Measurements from ENCODE around the gene ABCA13. TPM values are rescaled to one million over a fixed set of nuclear protein-coding genes. Genes with fewer than 3 reads are reported as not detected.

ABCA13 gene
- total RNA-seq, 1 donor from 2014 or later, result not detected

- intact Hi-C loops (cut with micrococcal nuclease), result no loop called here
- Histone ChIP-seq H3K36me3 (no peaks in the 10 kb centered on the region), H3K27ac (replicated peaks) (no peak overlapping the region), H3K9me3 (replicated peaks) (no peaks in the 10 kb centered on the region), H3K4me1 (no peaks in the 10 kb centered on the region), H3K4me3 (no peak overlapping the region), H3K27me3 (ENCODE audit: low read depth) (no peaks in the 10 kb centered on the region)
- no peak for DNase-seq
- no peak for TF ChIP-seq CTCF (IDR thresholded peaks at IDR 0.05; ENCODE audit: borderline replicate concordance)
These were observed 301.4 kb downstream of the ABCA13 start for GRCh38 chr7:48472640-48473039.

- Histone ChIP-seq H3K4me3 (no peak overlapping the region), H3K4me1 (no peaks in the 10 kb centered on the region), H3K36me3 (no peaks in the 10 kb centered on the region), H3K27me3 (ENCODE audit: low read depth) (no peaks in the 10 kb centered on the region), H3K9me3 (replicated peaks) (no peaks in the 10 kb centered on the region), H3K27ac (replicated peaks) (no peak overlapping the region)
- DNase-seq, result no peak
- no peak for TF ChIP-seq CTCF (IDR thresholded peaks at IDR 0.05; ENCODE audit: borderline replicate concordance)
- intact Hi-C loops (cut with micrococcal nuclease), result no loop called here
These were observed 302.1 kb downstream of the ABCA13 start for GRCh38 chr7:48473205-48473865.

- no peaks in the 10 kb centered on the region for H3K36me3 ChIP-seq
- no peak overlapping the region for H3K4me3 ChIP-seq
- no peaks in the 10 kb centered on the region for H3K9me3 ChIP-seq (replicated peaks)
- TF ChIP-seq CTCF (IDR thresholded peaks at IDR 0.05; ENCODE audit: borderline replicate concordance), result no peak
- no peaks in the 10 kb centered on the region for H3K27me3 ChIP-seq (ENCODE audit: low read depth)
- no peaks in the 10 kb centered on the region for H3K4me1 ChIP-seq
- intact Hi-C loops (cut with micrococcal nuclease), result no loop called here
- DNase-seq, result no peak
- H3K27ac ChIP-seq (replicated peaks), result no peak overlapping the region
These were observed 310.0 kb downstream of the ABCA13 start for GRCh38 chr7:48481235-48481634.

GRCh38 chr7:48497521-48497920, 326.3 kb downstream of the ABCA13 start:
- no peak for DNase-seq
- intact Hi-C loops (cut with micrococcal nuclease), result no loop called here

GRCh38 chr7:48502021-48502420, 330.8 kb downstream of the ABCA13 start:
- H3K4me1 ChIP-seq, result no peaks in the 10 kb centered on the region
- no peaks in the 10 kb centered on the region for H3K36me3 ChIP-seq
- intact Hi-C loops (cut with micrococcal nuclease), result no loop called here
- DNase-seq, result no peak
- no peak overlapping the region for H3K4me3 ChIP-seq
- TF ChIP-seq CTCF (IDR thresholded peaks at IDR 0.05; ENCODE audit: borderline replicate concordance), result no peak
- H3K27ac ChIP-seq (replicated peaks), result no peak overlapping the region
- peaks cover 3% of the 10 kb centered on the region for H3K27me3 ChIP-seq (ENCODE audit: low read depth)
- no peaks in the 10 kb centered on the region for H3K9me3 ChIP-seq (replicated peaks)

More at GRCh38 chr7:48497521-48497920, 326.3 kb downstream of the ABCA13 start:
- H3K27ac ChIP-seq (replicated peaks), result no peak overlapping the region
- peaks cover 3% of the 10 kb centered on the region for H3K27me3 ChIP-seq (ENCODE audit: low read depth)
- no peaks in the 10 kb centered on the region for H3K4me1 ChIP-seq
- H3K36me3 ChIP-seq, result no peaks in the 10 kb centered on the region
- H3K4me3 ChIP-seq, result no peak overlapping the region
- TF ChIP-seq CTCF (IDR thresholded peaks at IDR 0.05; ENCODE audit: borderline replicate concordance), result no peak
- H3K9me3 ChIP-seq (replicated peaks), result no peaks in the 10 kb centered on the region

All from left ventricle myocardium inferior (tissue), 1 donor.